A549 (cell line): ENCODE data around the gene UROC1. TPM values are rescaled to one million over a fixed set of nuclear protein-coding genes. Genes with fewer than 3 reads are reported as not detected.
A peak's percentile ranks its signal among the peaks of the same experiment; 100 is the strongest.

Experiments used
- ATAC-seq, 2 experiments: fragments of 200-7000 bp in 1 of 2; fragments of >200 bp in 1 of 2; cut with Nextera tagmentation in 1 of 2; cut with Tn5 transposase in 1 of 2; 3 replicates each; pipeline versions ENCODE4 v1.8.0 to v1.9.1; 2018 to 2020; ENCODE audit warnings: mild to moderate bottlenecking in 1 of 2, moderate library complexity in 1 of 2
- CTCF ChIA-PET: fragments of 300-600 bp; sonication (Branson Sonifier 250); formaldehyde crosslinking; extraction: SDS; loops from one replicate; lab custom pipeline; 2021; ENCODE audit warnings: antibody characterized with exemption, inconsistent platforms; lab: Yijun Ruan, JAX
- POLR2A ChIA-PET: fragments of 350-600 bp; formaldehyde crosslinking; extraction: SDS; loops from one replicate; lab custom pipeline; 2021; ENCODE audit warnings: antibody characterized with exemption, inconsistent platforms; lab: Yijun Ruan, JAX
- DNase-seq, 2 experiments: peaks; one replicate each; pipeline versions ENCODE4 v3.0.0 to v3.0.0-alpha.2; 2011 to 2016; ENCODE audit warnings: low read depth in 1 of 2, low spot score in 1 of 2
- FAIRE-seq: peaks from 2 replicates; lab custom pipeline; 2011; peaks lifted over from hg19 to GRCh38; lab: Jason Lieb, UNC
- H3K27ac ChIP-seq, 2 experiments: fragments of >200 bp; sonication (Bioruptor Twin); formaldehyde crosslinking; 3 replicates each; pipeline ENCODE4 v1.5.1; 2016 to 2017
- H3K4me1 ChIP-seq: fragments of >200 bp; sonication (Bioruptor Twin); formaldehyde crosslinking; 3 replicates; pipeline ENCODE4 v1.6.1; 2016
- H3K4me2 ChIP-seq: fragments of >200 bp; sonication (Bioruptor Twin); formaldehyde crosslinking; 3 replicates; pipeline ENCODE4 v1.6.1; 2016
- H3K4me3 ChIP-seq: fragments of >200 bp; sonication (Bioruptor Twin); formaldehyde crosslinking; 3 replicates; pipeline ENCODE4 v1.5.1; 2016
- H3K9me3 ChIP-seq: fragments of >200 bp; sonication (Bioruptor Twin); formaldehyde crosslinking; 3 replicates; pipeline ENCODE4 v1.6.1; 2016
- ATOH8 ChIP-seq: fragments of 250-450 bp; sonication (Bioruptor Pico); IDR thresholded peaks from 2 replicates; pipeline ENCODE4 v1.5.0; 2020; ENCODE audit warnings: low read depth, mild to moderate bottlenecking, moderate library complexity
- BCL3 ChIP-seq: fragments of >200 bp; sonication (Bioruptor Twin); formaldehyde crosslinking; IDR thresholded peaks from 3 replicates; pipeline ENCODE4 v1.6.1; 2016
- CBX8 ChIP-seq: fragments of 200-600 bp; sonication (generic); IDR thresholded peaks from 2 replicates; pipeline ENCODE4 v1.6.1; 2016
- CEBPB ChIP-seq, 2 experiments: fragments of >200 bp in 1 of 2; sonication (Bioruptor Twin) in 1 of 2; formaldehyde crosslinking in 1 of 2; IDR thresholded peaks; 2 replicates each; pipeline ENCODE4 v1.6.1; 2012 to 2016
- CHD4 ChIP-seq: fragments of 200-600 bp; sonication (generic); IDR thresholded peaks from 2 replicates; pipeline ENCODE4 v1.6.1; 2016; ENCODE audit warnings: antibody characterized with exemption, mild to moderate bottlenecking, borderline replicate concordance
- EHMT2 ChIP-seq: fragments of 200-600 bp; sonication (generic); IDR thresholded peaks from 2 replicates; pipeline ENCODE4 v1.6.1; 2016; ENCODE audit warnings: antibody characterized with exemption, low read depth, mild to moderate bottlenecking, moderate library complexity
- FOSL2 ChIP-seq, 2 experiments: fragments of 450-650 bp in 1 of 2; fragments of >200 bp in 1 of 2; sonication (Bioruptor Twin) in 1 of 2; formaldehyde crosslinking; IDR thresholded peaks; 2 replicates each; pipeline versions ENCODE4 v1.5.0 to v1.6.1; 2016 to 2020; ENCODE audit warnings: mild to moderate bottlenecking in 1 of 2, moderate library complexity in 1 of 2
- HES2 ChIP-seq: fragments of >200 bp; sonication (Bioruptor Twin); formaldehyde crosslinking; IDR thresholded peaks from 2 replicates; pipeline ENCODE4 v1.6.1; 2016
- HOXA7 ChIP-seq: fragments of 250-450 bp; sonication (Bioruptor Pico); IDR thresholded peaks from 2 replicates; pipeline ENCODE4 v1.5.0; 2020; ENCODE audit warnings: mild to moderate bottlenecking, moderate library complexity
- HOXB5 ChIP-seq: fragments of 250-450 bp; sonication (Bioruptor Pico); IDR thresholded peaks from 2 replicates; pipeline ENCODE4 v1.5.0; 2020; ENCODE audit warnings: mild to moderate bottlenecking, moderate library complexity
- JUNB ChIP-seq: fragments of >200 bp; sonication (Bioruptor Twin); formaldehyde crosslinking; IDR thresholded peaks from 2 replicates; pipeline ENCODE4 v1.6.1; 2016
- KDM5A ChIP-seq: fragments of 200-600 bp; sonication (generic); IDR thresholded peaks from 2 replicates; pipeline ENCODE4 v1.6.1; 2016; ENCODE audit warnings: antibody characterized with exemption, mild to moderate bottlenecking
- MAFK ChIP-seq: fragments of 450-650 bp; IDR thresholded peaks from 2 replicates; pipeline ENCODE4 v1.6.1; 2014; ENCODE audit not compliant: partially characterized antibody
- MYC ChIP-seq: IDR thresholded peaks from 2 replicates; pipeline ENCODE4 v1.6.1; 2012; ENCODE audit warnings: mild to moderate bottlenecking, inconsistent platforms, low read length, improper control_type of control experiment, borderline replicate concordance
- NFE2L2 ChIP-seq: fragments of 150-350 bp; conservative IDR thresholded peaks from 2 replicates; pipeline ENCODE4 v1.6.1; 2014; ENCODE audit warnings: low read length
- NPAS2 ChIP-seq: fragments of 250-450 bp; sonication (Bioruptor Pico); IDR thresholded peaks from 2 replicates; pipeline ENCODE4 v1.8.0; 2022; ENCODE audit warnings: mild to moderate bottlenecking, moderate library complexity, borderline replicate concordance
- POLR2AphosphoS2 ChIP-seq: conservative IDR thresholded peaks from 2 replicates; pipeline ENCODE4 v1.6.1; 2012; ENCODE audit warnings: low read length, improper control_type of control experiment, inconsistent platforms
- RARB ChIP-seq: fragments of 250-450 bp; sonication (Bioruptor Pico); IDR thresholded peaks from 2 replicates; pipeline ENCODE4 v1.8.0; 2021; ENCODE audit warnings: mild to moderate bottlenecking, moderate library complexity
- REST ChIP-seq: fragments of 200-600 bp; sonication (generic); IDR thresholded peaks from 2 replicates; pipeline ENCODE4 v1.6.1; 2016; ENCODE audit warnings: antibody characterized with exemption, mild to moderate bottlenecking, moderate library complexity
- RNF2 ChIP-seq: fragments of 200-600 bp; sonication (generic); IDR thresholded peaks from 2 replicates; pipeline ENCODE4 v1.6.1; 2016; ENCODE audit warnings: low read depth, mild to moderate bottlenecking, antibody characterized with exemption, moderate library complexity, borderline replicate concordance
- SMC3 ChIP-seq: fragments of >200 bp; sonication (Bioruptor Twin); formaldehyde crosslinking; IDR thresholded peaks from 3 replicates; pipeline ENCODE4 v1.6.1; 2018; ENCODE audit warnings: inconsistent platforms
- TFCP2L1 ChIP-seq: fragments of 250-450 bp; sonication (Bioruptor Pico); IDR thresholded peaks from 2 replicates; pipeline ENCODE4 v1.5.0; 2021; ENCODE audit warnings: mild to moderate bottlenecking
- ZC3H11A ChIP-seq: fragments of 450-650 bp; IDR thresholded peaks from 2 replicates; pipeline ENCODE4 v1.6.1; 2014; ENCODE audit warnings: antibody characterized with exemption, mild to moderate bottlenecking
- ZFP36 ChIP-seq: fragments of 450-650 bp; IDR thresholded peaks from 2 replicates; pipeline ENCODE4 v1.6.1; 2014; ENCODE audit warnings: borderline replicate concordance; ENCODE audit not compliant: partially characterized antibody
- WGBS: methylation state at CpG from one replicate; pipeline ENCODE4 v1.1.6; 2017; ENCODE audit errors: missing lambda C conversion rate; 5-methylcytosine and 5-hydroxymethylcytosine counted together
- polyA plus RNA-seq, 4 experiments: library from polyadenylated mRNA; depleted of rRNA in 3 of 4; stranded (reverse); fragments of >200 nt; fragmentation: RNase III in 1 of 4; extraction: RNeasy Plus Mini Kit Qiagen cat#74134 plus additional on column Dnase treatment in 1 of 4; gene quantifications; 2 replicates in 3 of 4; 3 replicates in 1 of 4; pipeline ENCODE4 v1.2.3, GENCODE V29; 2011 to 2017

UROC1 gene
- polyA plus RNA-seq, 2 of the 4 experiments (the other 2 are of a cell fraction), result not detected

- Histone ChIP-seq H3K27ac (no peak overlapping the region), H3K4me3 (no peak overlapping the region), H3K9me3 (no peaks in the 10 kb centered on the region), H3K4me1 (no peaks in the 10 kb centered on the region)
- ATAC-seq (no peak), DNase-seq (no peak), FAIRE-seq (no peak)
- POLR2A ChIA-PET, result no interaction called here
- CTCF ChIA-PET, result no interaction called here
- TF ChIP-seq CHD4 (no peak), REST (no peak), MAFK (no peak), ZFP36 (no peak), NPAS2 (no peak), CEBPB (IDR thresholded peaks at IDR 0.05) (no peak), SMC3 (no peak), RNF2 (no peak), POLR2AphosphoS2 (no peak), NFE2L2 (no peak)
- TF ChIP-seq, all 56 proteins: peak for 0
- H3K4me2 ChIP-seq, result no peak overlapping the region
- WGBS, result 69% methylated on average over 16 of the region's 16 CpGs
Measured at GRCh38 chr3:126488886-126489569, 28.5 kb downstream of the UROC1 start.

- CTCF ChIA-PET, result no interaction called here
- Histone ChIP-seq H3K27ac (no peak overlapping the region), H3K4me2 (no peak overlapping the region), H3K4me3 (no peak overlapping the region), H3K4me1 (no peaks in the 10 kb centered on the region), H3K9me3 (no peaks in the 10 kb centered on the region)
- ATAC-seq (peak in 1 of 2 experiments; percentile 49; a peak in 1 of 6 replicates), DNase-seq (no peak), FAIRE-seq (no peak)
- WGBS, result 86% methylated on average over 14 of the region's 14 CpGs
- TF ChIP-seq ATOH8 (CRISPR knock-in tag) (no peak), HOXB5 (CRISPR knock-in tag) (no peak), FOSL2 (IDR thresholded peaks at IDR 0.05) (no peak), FOSL2 (CRISPR knock-in tag; IDR thresholded peaks at IDR 0.05) (no peak), BCL3 (no peak), TFCP2L1 (CRISPR knock-in tag) (no peak), HOXA7 (CRISPR knock-in tag) (no peak), JUNB (no peak), EHMT2 (no peak), KDM5A (no peak), CBX8 (no peak), MYC (no peak), HES2 (no peak), ZC3H11A (no peak), RARB (no peak)
- POLR2A ChIA-PET, result no interaction called here
Measured at GRCh38 chr3:126488185-126488584, 29.4 kb downstream of the UROC1 start.
